HG03439 (cell line): ENCODE results near the gene SUMF1.
"Not testable (repeated sequence)": the region's sequence is repeated elsewhere in the genome, so short reads cannot be mapped to it uniquely, and the experiment has no call there.

ENCODE experiments used
- ATAC-seq: cut with Tn5 transposase; IDR thresholded peaks from one replicate; pipeline ENCODE4 v1.9.1; 2021; ENCODE audit warnings: mild to moderate bottlenecking, moderate library complexity; ENCODE audit not compliant: unreplicated experiment

Gene SUMF1

GRCh38 chr3:4340411-4341335, 126.4 kb downstream of the SUMF1 start:
- no peak for ATAC-seq

GRCh38 chr3:4340077-4340410, 127.0 kb downstream of the SUMF1 start:
- ATAC-seq, result no peak

- ATAC-seq, result no peak
Observed at GRCh38 chr3:4338751-4339150, 128.3 kb downstream of the SUMF1 start.

GRCh38 chr3:4336850-4337546, 130.1 kb downstream of the SUMF1 start:
- no peak for ATAC-seq

- no peak for ATAC-seq
Observed at GRCh38 chr3:4335840-4336562, 131.1 kb downstream of the SUMF1 start.

GRCh38 chr3:4334548-4334947, 132.5 kb downstream of the SUMF1 start:
- ATAC-seq, result no peak

GRCh38 chr3:4332991-4333390, 134.1 kb downstream of the SUMF1 start:
- no peak for ATAC-seq

GRCh38 chr3:4332574-4332973, 134.5 kb downstream of the SUMF1 start:
- no peak for ATAC-seq

- no peak for ATAC-seq
Observed at GRCh38 chr3:4332111-4332510, 135.0 kb downstream of the SUMF1 start.

- ATAC-seq, result not testable (repeated sequence)
Observed at GRCh38 chr3:4329806-4330205, 137.3 kb downstream of the SUMF1 start.

GRCh38 chr3:4326868-4327267, 140.2 kb downstream of the SUMF1 start:
- no peak for ATAC-seq

GRCh38 chr3:4323246-4324027, 143.6 kb downstream of the SUMF1 start:
- no peak for ATAC-seq

GRCh38 chr3:4322635-4323034, 144.4 kb downstream of the SUMF1 start:
- ATAC-seq, result no peak

- ATAC-seq, result no peak
Observed at GRCh38 chr3:4321732-4322131, 145.3 kb downstream of the SUMF1 start.

GRCh38 chr3:4320096-4320911, 146.8 kb downstream of the SUMF1 start:
- ATAC-seq, result no peak

- ATAC-seq, result no peak
Observed at GRCh38 chr3:4314688-4315087, 152.4 kb downstream of the SUMF1 start.

GRCh38 chr3:4313606-4314293, 153.3 kb downstream of the SUMF1 start:
- ATAC-seq, result no peak

- ATAC-seq, result no peak
Observed at GRCh38 chr3:4311496-4311895, 155.6 kb downstream of the SUMF1 start.
